ENCODE results near the gene CD84.

- no peak for TF ChIP-seq CTCF (IDR thresholded peaks at IDR 0.05)
- TF ChIP-seq POLR2A (IDR thresholded peaks at IDR 0.05), result no peak
These were observed 83.0 kb downstream of the CD84 start for GRCh38 chr1:160496334-160496733.
